HG03139 (cell line): Measurements from ENCODE around the gene SPOUT1.

Source experiments
- ATAC-seq: cut with Tn5 transposase; IDR thresholded peaks from one replicate; pipeline ENCODE4 v1.9.1; 2021; ENCODE audit not compliant: unreplicated experiment

Gene SPOUT1

DNA sequence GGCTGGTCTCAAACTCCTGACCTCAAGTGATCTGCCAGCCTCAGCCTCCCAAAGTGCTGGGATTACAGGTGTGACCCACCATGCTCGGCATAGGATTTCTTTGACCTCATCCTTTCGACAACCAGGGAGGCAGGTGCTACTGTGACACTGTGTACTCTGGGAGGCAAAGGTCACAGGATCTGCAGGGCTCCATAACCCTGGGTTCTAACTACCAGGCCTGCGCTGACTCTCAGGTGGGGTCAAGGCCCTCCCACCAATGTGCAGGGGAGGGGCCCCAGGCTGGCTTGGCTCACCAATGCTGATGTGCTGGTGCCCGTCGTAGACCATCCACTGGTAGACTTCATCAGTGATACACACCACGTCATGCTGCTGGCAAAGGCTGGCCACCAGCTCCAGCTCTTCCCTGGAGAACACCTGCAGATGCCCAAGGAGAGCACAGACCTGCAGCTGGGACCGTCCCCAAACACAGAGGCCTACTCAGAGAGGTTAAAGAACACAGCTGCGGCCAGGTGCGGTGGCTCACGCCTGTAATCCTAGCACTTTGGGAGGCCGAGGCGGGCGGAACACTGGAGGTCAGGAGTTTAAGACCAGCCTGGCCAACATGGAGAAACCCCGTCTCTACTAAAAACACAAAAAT, 7.0 kb upstream of the SPOUT1 start:
- ATAC-seq = no peak

DNA sequence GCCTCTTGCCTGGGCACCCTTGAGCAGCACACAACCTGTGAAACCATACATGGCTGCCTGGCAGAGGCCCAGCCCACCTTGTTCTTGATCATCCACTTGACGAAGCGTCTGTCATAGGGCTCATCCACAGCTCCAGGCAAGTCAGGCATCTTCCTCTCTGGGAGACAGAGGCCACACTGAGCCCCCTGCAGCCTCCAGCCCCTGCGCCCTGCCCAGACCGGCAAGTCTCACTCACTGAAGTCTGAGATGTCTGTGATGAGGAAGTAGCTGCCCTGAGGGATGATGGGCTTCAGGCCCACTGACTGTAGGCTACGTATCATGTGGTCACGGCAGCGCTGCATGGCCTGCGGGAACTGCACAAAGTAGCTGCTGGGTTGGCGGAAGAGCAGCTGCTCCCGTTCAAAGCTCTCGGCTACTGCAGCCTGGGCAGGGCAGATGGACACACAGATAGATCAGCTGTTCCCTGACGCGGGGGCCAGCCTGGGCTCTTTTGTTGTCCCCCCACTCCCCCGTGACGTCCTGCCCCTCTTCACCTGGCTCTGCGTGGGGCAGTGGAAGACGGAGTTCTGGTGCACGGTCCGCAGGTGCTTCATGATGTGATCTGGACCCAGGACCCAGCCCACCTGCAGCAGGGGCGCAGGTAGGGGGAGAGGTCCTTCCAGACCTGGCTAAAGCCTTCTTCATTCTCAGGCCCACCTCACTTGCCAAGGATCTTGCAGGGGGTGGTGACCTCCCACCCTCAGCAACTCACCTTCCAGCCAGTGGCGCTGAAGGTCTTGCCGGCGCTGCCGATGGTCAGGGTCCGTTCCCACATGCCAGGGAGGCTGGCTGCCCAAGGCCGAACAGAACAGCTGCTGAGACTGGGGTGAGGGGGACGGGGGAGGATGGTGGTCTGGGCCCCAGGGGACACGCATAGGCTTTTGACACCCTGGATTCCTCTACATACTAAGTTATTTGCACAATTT, 5.9 kb upstream of the SPOUT1 start:
- ATAC-seq = no peak

- no peak for ATAC-seq
Measured at GRCh38 chr9:128833696-128834095, 4.1 kb upstream of the SPOUT1 start.

DNA sequence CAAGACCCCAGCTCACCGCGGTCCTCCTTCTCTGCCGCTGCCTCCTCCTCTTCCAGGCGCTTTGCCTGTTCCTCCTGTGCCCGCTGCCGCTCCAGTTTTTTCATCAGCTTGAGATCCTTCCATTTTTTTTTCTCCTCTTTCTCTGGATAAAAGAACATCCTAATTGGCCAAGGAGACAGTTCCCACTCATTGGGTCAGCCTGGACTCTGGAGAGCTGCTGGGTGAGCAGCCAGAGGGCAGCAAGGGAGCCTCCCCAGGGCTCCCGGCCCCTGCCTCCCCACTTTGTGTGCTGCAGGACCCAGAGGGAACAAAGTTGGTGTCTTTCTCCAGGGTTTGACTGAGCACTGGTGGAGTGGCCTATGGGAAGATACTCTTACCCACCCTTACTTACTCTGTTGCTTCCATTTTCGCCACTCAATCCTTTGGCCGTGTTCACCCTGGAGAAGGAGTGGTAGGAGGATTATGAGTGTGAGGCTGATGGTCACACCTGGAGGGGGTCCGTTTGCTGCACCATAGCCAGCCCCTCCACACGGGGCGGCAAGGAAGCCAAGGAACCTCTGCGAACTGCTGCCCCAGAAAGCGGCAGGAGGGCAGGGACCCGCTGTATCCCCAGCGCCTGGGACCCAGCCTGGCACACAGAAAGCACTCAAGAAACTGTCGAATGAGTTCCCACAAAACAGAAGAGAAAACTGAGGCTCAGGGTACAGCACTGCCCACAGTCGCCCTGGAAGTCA, 708 bp downstream of the SPOUT1 start:
- ATAC-seq = no peak

DNA sequence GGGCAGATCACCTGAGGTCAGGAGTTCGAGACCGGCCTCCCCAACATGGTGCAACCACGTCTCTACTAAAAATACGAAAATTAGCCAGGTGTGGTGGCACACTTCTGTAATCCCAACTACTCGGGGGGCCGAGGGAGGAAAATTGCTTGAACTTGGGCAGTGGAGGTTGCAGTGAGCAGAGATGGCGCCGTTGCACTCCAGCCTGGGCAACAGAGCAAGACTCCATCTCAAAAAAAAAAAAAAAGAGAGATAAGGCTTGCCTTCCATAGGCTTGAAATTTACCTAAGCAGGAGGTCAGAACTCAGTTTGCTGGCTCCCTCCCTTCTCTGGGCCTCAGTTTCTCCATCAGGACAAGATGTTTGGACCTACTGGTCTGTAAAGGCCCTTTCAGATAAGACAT, 1.3 kb downstream of the SPOUT1 start:
- no peak for ATAC-seq

DNA sequence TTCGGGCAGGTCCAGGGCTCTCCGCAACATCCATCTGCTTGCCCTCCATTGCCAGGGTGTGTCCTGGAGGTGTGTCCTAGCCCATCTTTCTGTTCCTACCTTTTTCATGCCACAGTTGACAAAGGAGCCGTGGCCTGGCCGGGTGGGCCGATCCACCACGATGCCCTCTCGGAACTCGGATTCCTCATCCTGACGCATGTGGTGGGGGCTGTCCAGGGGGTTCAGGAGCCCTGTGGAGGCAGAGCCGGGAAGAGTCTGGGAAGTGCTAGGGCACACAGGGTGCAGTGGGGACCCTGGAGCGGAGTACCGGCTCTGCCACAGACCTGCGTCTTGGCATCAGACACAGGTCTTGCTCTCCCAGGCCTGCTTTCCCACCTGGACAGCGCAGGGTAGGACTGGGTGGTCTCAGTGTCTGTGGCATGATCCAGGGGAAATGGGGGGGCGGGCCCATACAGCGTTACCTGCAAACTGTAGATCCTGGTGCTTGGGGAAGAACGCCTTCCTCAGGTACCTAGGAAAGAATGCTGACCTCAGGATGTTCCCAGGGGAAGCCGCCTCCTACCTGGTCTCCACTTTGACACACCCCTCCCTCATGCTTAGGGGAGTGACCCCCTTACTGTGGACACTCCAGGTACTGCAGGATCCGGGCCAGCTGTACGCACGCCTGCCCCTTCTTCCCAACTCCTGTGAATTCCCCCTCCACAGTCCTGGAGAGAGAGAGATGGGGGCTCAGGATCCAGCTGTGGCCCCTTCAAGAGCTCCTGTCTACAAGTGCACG, 3.5 kb downstream of the SPOUT1 start:
- no peak for ATAC-seq

DNA sequence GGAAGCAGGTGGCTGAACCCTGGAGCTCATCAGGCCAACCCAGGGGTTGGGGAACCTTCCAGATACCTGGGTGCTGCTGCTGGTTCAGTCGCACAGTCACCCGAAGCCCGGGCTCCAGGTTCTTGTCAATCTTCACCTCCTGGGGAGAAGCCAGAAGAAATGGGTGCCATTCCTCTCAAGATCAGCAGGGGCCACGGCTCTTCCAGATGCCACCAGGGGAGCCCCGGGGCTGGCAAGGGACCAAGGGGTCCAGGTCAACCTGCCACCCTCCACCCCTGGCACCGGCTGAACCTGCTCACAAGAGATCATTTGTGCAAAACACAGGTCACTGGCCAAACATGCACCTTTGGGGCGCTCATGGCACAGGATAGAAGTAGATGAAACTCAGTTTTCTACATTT, 4.7 kb downstream of the SPOUT1 start:
- ATAC-seq = no peak

- no peak for ATAC-seq
Measured at GRCh38 chr9:128823903-128824406, 5.6 kb downstream of the SPOUT1 start.

- ATAC-seq = no peak
Measured at GRCh38 chr9:128823362-128823902, 6.2 kb downstream of the SPOUT1 start.

DNA sequence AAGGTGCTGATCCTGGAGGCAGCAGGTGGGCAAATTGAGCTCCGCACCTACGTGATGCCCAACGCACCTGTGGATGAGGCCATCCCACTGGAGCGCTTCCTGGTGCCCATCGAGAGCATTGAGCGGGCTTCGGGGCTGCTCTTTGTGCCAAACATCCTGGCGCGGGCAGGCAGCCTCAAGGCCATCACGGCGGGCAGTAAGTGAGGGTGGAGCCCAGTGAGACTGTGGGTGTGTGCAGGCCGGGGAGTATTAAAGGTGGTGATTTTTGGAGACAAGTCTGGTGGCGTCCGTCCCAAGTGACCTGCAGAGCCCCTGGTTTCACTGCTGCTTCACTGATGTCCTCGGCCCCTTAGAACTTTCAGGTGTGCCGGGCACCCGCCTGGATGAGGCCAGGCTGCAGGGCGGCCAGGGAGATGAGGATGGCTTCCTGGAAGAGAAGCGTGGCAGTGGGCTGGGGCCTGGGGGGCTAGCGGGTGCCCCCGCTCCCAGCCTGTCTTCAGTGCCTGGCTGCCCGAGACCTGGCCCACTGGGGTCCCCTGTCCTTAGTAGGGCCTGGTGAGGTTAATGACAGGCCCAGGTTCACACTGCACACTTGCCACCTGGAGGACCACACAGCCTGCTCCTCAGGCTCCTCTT, 7.1 kb downstream of the SPOUT1 start:
- no peak for ATAC-seq

DNA sequence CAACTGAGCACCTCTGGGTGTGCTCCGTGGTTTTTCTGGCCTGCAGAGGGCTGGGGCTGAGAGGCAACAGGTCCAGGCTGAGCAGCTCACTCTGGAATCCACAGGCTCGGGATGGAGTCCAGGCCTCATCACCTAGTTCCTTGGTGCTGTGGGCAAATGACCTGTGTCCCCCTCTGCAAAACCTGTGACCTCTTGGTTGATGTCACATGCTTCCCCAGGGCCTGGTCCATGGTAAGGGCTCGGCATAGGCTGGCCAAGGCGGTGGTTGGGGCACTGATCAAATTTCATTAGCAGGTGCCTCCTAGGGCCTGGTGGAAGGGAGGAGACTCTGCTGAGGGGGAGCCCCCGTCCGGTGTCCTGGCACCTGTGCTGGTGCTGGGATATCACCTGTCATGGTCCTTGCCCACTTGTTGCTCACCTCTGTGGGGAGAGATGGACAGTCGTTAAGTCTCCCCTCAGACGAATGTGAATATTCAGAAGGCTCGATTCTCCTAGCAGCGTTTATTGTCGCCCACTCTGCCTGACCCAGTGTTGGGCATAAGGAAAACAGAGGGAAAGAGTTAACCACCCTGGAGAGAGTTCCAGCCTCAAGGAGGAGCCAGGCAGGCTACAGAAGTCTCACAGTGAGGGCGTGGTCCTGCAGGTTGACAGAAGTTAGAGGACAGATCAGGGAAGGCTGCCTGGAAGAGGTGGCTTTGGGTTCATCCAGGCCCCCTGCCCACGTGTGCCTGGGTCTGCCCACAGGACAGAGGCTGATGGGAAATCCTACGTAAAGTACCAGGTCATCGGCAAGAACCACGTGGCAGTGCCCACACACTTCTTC, 7.8 kb downstream of the SPOUT1 start:
- ATAC-seq = no peak

GRCh38 chr9:128820665-128821583, 8.7 kb downstream of the SPOUT1 start:
- ATAC-seq = no peak

DNA sequence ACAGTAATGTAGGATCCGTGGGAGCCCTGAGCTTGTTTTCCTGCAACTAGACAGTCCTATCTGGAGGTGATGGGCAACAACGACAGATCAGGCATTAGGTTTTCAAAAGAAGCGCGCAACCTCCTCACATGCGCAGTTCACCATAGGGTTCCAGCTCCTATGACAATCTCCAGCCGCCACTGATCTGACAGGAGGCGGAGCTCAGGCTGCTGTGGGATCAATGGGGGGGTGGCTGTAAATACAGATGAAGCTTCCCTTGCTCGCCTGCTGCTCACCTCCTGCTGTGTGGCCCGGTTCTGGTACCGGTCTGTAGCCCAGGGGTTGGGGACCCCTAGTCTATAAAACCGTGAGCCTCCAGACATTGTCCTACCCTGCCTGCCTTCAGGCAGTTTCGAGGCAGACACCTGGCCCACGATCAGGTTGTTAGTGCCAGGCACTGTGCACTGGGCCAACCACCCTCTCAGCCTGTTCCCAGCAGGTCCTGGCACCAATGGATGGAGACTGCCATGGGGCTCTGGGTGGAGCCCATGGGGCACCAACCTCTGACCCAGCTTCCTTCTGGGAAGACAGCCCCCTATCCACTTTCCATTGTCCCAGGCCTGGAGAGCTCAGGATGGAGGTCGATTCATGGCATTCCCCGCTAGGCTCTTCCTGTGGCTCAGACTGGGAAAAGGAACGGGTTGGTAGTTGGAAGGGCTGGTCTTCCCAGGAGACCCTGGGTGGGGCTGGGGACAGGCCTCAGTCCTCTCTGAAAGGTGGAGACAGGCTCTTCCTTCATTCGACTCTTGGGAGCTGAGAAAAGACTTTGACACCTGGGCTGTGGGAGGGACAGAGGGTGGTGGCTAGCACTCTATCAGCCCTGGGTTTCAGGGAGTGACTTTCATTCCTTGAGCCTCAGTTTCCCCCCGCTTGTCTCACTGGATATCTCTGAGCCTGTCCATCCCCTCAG, 9.6 kb downstream of the SPOUT1 start:
- no peak for ATAC-seq

DNA sequence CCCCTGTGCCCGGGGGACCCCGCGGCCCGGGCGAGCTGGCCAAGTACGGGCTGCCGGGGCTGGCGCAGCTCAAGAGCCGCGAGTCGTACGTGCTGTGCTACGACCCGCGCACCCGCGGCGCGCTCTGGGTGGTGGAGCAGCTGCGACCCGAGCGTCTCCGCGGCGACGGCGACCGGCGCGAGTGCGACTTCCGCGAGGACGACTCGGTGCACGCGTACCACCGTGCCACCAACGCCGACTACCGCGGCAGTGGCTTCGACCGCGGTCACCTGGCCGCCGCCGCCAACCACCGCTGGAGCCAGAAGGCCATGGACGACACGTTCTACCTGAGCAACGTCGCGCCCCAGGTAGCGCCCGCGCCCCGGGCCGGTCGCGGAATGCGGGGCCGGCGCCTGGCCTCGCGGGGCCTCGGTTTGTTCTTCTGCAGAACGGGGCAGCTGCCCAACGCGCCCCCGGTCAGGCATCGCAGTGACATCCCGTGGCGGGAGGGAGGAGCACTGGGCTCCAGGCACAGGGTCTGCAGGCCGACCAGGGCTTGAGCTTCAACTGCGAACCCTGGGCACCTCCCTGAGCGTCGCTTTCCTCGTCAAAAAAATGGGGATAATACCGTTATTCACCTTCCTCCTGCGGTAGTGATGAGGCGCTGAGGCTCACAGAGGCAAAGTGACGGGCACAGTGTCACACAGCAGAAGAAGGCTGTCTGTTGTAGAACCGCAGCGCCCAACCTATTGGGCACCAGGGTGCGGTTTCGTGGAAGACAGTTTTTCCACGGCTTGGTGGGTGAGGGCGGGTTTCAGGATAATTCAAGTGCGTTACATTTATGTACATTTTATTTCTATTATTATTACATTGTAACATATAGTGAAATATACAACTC, 10.5 kb downstream of the SPOUT1 start:
- peak; percentile 13 for ATAC-seq

DNA sequence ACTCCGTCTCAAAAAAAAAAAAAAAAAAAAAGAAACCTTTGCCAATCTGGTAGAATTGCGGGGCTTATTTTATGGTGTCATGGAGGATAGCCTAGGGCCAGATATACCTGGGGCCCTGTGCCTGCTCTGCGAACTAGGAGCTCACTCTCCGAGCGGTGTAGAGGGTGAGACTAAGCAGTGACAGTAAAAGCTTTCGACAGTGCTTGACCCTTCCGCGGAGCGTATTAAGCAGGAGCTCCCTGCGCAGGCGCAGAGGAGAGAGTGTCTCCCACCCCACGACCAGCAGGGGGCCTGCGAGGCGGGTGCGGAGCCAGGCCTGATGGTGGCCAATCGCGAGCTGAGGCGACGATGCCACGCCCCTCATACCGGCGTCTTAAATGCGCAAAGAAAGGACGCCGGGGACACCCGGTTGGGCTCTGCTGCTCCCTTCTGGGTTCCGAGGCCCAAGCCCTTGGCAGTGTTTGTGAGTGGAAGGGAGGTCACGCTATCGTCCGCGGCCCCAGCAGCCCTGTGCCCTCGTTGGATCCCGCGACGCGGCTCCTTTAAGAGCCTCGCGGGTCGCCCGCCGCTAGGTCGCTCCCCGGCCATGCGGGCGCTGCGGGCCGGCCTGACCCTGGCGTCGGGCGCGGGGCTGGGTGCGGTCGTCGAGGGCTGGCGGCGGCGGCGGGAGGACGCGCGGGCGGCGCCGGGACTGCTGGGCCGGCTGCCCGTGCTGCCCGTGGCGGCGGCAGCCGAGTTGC, 11.3 kb downstream of the SPOUT1 start, which contains the start of gene ENDOG:
Gene ENDOG (plus strand): TSS at position 402 of the 740 bp plus-strand sequence. CDS start 185 bp downstream, at position 587.
- ATAC-seq = peak; percentile 85
